Retinal pigment epithelial cell (primary cell): Measurements from ENCODE around the gene FARS2.

ENCODE experiments used
- DNase-seq: peaks from one replicate; pipeline ENCODE4 v3.0.0-alpha.2; 2010; ENCODE audit warnings: low read depth
- H3K4me3 ChIP-seq: 2 replicates; pipeline ENCODE4 v1.5.1; 2011; ENCODE audit warnings: mild to moderate bottlenecking, low read length, control low read depth, moderate library complexity
- TF ChIP-seq, protein P1 (sequence below): conservative IDR thresholded peaks from 2 replicates; pipeline ENCODE4 v1.5.1; 2011; ENCODE audit warnings: low read depth, low read length, control low read depth, inconsistent platforms

The FARS2 gene

DNA sequence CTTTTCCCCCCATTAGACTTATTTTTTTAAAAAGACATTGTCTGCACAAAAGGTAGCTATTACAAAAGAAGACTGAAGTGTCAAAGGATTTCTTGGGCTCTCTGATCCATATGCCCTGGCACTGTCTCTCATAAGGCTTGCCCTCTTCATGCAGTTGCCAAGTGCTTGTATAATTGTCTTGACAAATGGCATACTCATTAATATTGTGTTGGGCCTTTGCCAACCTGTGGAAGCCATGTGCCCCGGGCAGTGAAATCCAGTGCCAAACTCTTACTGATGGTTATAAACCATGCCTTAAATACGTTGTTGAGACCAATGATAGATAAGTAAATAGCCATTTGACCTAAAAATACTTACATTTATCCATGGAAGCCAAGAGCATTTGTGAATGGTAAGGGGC is 98.1 kb downstream of the FARS2 start:
- DNase-seq: no peak
- TF ChIP-seq, protein P1, sequence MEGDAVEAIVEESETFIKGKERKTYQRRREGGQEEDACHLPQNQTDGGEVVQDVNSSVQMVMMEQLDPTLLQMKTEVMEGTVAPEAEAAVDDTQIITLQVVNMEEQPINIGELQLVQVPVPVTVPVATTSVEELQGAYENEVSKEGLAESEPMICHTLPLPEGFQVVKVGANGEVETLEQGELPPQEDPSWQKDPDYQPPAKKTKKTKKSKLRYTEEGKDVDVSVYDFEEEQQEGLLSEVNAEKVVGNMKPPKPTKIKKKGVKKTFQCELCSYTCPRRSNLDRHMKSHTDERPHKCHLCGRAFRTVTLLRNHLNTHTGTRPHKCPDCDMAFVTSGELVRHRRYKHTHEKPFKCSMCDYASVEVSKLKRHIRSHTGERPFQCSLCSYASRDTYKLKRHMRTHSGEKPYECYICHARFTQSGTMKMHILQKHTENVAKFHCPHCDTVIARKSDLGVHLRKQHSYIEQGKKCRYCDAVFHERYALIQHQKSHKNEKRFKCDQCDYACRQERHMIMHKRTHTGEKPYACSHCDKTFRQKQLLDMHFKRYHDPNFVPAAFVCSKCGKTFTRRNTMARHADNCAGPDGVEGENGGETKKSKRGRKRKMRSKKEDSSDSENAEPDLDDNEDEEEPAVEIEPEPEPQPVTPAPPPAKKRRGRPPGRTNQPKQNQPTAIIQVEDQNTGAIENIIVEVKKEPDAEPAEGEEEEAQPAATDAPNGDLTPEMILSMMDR: no peak
- no peak overlapping the region for H3K4me3 ChIP-seq

DNA sequence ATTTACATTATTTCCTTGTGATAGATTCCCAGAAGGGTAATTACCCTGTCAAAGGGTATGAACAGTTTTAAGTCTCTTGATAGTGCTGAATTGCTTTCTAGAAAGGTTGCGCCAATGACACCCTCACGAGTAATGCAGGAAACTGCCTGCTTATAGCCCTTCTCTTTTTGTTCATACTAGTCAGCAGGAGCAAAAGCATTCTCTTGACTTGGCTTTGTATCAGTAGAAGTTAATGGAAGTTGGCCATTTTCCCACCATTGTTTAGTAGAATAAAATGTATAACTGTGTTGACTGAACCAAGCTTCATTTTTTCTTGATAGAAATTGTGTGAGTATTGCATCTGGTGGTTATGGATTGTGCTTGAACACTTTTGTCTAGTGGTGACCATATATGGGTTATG is 100.1 kb downstream of the FARS2 start:
- DNase-seq: no peak
- H3K4me3 ChIP-seq: no peak overlapping the region
- TF ChIP-seq, protein P1: no peak

DNA sequence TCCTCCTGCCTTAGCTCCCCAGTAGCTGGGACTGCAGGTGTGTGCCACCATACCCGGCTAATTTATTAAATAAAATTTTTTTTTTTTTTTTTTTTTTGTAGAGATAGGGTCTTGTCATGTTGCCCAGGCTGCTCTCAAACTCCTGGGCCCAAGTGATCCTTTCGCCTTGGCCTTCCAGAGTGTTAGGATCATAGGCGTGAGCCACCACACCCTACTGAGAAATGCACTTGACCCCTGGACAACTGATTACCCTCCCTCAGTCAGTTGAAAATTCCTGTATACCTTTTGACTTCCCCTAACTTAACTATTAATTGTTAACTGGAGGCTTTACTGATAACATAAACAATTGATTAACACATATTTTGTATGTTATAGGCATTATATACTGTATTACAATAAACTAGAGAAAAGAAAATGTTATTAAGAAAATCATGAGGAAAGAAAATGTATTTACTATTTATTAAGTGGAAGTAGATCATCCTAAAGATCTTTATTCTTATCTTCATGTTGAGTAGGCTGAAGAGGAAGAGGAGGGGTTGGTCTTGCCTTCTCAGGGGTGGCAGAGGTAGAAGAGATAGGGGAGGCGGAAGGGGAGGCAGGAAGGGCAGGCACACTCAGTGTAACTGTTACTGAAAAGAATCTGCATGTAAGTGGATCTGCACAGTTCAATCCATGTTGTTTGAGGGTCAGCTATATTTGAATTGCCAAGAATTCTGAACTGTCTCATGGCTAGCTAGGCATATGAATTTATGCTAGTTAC is 104.3 kb downstream of the FARS2 start:
- TF ChIP-seq, protein P1: no peak
- no peak for DNase-seq
- no peak overlapping the region for H3K4me3 ChIP-seq

DNA sequence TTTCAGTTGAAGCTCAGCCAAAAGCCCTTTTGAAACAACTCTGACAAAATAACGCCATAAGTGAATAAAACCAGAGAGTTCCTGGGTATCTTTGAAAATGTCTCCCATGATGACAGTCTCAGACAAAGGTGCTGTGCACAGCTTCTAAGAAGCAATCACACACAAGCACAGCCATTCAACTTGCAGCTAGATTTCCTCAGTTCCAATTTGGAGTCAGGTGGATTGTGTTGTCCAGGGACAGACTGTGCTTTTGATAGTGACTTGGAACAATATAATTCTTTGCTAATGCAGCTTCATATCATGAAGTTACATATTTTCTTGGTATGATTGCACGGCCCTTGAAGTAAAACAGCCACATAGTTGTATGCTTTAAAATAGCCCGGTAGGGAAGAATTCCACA is 105.6 kb downstream of the FARS2 start:
- DNase-seq: no peak
- TF ChIP-seq, protein P1: no peak
- H3K4me3 ChIP-seq: no peak overlapping the region

DNA sequence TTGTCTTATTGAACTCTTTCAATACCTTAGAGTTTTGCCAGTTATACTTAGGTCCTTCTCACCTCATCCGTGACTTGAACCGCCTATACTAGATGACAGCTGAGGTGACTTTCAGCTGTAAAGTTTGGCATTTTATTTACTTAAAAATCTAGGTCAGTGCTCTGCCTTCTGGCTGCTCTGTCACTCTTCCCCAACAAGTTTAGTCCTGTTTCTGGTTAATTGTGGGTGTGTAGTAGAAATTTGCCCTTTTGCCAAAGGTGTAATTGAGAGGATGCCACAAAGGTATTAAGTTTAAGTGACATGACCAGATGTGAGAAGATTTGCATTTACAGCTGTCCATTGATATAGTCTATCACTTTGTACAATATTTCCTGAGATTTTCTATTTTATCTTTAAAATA is 106.2 kb downstream of the FARS2 start:
- no peak for DNase-seq
- no peak overlapping the region for H3K4me3 ChIP-seq
- TF ChIP-seq, protein P1: no peak

DNA sequence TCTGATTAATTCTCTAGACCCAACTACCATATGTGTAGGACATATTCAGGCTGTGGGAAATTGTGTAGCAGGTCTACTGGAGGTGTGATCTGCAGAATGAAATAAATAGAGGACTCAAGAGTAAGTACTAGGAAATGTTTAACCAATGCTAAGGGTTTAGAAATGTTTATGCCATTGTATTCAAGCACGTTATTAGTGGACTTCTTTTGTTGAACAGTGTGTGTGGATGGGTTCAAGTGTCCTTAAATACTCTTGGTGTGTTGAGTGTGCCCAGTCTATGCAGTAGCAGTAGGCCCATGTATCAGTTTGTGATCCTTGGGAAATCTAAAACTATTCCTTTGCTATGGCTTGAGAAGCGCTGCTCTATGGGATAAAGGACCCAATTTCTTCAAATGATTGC is 112.1 kb downstream of the FARS2 start:
- TF ChIP-seq, protein P1: no peak

DNA sequence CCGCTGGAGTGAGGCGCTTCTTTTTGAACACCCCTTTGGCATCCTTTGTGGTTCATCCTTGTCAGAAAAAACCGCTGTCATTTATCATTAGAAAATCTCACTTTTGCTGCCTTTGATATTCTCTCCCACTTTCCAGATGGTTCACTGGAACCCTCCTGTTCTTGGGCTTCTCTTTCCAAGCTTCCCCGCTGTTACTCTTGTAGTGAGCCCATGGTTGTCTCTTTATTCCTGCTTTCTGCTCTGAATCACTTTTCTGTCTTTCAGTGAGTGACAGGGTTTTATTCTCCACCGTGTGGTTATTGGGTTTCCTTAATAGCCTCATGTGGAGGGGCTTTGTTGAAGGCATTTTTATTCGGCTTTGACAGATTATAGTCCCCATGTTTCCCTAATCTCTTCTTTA is 117.0 kb downstream of the FARS2 start:
- TF ChIP-seq, protein P1: no peak

More for the DNA sequence above, 112.1 kb downstream of the FARS2 start:
- DNase-seq: no peak
- no peak overlapping the region for H3K4me3 ChIP-seq

More for the DNA sequence above, 117.0 kb downstream of the FARS2 start:
- DNase-seq: no peak
- H3K4me3 ChIP-seq: no peak overlapping the region
